Hypothalamus (tissue), 51 donors: Measurements from ENCODE around the gene GRAMD4.

ENCODE experiments used
- DNase-seq, 51 donors: peaks; one replicate each; lab custom pipeline; 2025; lab: John Stamatoyannopoulos, UW

The GRAMD4 gene

DNA sequence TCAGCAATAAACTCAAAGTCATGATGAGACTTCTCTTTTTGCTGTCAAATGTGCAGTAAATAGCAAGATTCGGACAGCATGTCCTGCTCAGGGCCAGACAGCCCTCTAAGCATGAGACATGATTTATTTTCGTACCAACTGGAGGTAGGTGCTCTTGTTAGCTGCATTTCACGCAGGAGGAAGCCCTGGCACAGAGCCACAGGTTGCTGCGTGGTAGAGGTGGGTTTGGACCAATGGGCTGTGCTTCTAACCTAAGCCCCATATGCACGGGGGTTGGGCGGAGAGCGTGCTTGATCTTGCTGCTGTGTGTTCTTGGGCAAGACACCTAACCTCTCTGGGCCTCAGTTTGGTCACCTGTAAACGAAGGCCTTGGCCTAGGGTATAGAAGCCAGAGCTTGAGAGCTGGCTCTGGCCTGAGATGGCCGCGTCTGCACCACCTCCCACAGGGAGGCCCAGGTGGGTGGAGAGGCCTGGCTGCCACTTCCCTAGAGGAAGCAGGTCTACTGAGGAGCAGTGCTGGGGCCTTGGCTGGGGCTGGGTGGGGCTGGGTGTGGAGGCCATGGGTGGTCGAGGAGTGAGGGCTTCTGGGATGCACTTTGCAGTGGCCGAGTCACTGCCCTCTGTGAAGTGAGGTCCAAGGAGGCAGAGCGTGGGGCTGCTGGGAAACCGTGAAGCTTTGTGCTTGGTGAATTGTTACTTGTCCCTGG, 38.5 kb upstream of the GRAMD4 start:
- DNase-seq, result no peak

DNA sequence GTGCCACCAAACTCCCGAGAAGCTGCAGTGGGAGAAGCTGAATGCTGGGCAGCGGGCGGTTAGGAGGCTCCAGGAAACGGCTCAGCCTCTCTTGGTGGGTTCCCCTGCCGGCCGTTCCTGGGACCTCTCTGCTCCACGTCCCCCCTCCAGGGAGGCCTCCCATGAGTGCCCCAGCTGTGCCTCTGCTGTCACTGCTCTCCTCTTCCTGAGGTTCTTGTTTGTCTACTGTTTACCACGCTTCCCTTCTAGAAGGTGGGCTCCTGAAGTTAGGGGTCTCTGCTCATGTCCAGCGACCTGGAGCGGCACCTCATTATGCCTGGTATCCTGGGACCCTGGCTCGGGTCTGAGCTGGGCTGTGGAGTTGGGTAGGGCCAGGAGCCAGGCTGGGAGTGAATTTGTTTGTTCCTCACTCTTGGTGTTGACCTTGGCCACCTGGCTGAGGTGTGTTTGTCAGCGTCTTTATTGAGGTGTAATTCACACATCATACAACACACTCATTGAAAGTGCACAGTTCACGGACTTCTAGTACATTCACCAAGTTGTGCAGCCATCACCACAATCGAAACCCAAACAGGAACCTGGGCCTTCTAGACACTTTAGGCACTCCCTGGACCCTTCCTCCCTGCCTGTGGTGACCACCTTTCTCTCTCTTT, 37.8 kb upstream of the GRAMD4 start:
- no peak for DNase-seq

- DNase-seq, result no peak
These were observed 36.6 kb upstream of the GRAMD4 start for GRCh38 chr22:46583571-46583970.

DNA sequence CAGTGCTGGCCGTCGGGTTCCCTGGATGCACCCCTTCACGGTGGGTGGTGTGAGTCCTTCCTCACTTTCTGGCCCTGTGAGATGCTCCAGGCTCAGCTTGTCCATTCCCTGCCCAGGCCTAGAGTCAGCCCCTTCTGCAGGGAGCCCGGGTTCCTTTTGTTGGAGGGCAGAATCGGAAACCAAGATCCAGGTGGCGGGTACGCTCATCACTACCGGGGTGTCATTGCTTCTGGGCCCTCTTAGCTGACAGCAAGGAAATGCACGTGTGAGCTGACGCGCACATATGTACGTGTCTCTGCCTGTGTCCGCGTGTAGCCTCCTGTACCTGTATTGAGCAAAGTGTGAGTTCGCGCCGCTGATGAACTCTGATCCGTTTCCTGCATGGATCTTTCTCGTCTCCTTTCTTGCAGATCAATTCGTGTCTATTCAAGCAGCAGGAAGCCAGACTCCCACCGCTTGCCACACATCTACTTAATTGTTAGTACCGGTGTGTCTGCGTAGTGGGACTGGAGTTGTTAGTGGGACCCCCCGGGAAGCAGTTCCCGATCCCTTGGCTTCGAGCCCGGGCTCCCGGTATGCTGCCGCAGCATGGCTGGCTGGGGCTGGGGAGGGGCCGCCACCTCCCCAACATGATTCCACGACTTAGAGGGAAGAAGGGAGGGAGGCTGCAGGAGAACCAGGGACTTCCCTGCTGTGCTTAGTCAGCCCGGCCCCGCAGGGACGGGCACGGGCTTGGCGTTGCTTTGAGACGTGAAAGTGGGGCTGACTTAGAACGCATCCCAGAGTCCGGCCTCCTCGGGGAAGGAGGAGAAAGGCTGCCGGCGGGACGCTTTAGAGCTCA, 35.9 kb upstream of the GRAMD4 start:
- peak in 2 of 51 donors; percentile 22 to 35 for DNase-seq

DNA sequence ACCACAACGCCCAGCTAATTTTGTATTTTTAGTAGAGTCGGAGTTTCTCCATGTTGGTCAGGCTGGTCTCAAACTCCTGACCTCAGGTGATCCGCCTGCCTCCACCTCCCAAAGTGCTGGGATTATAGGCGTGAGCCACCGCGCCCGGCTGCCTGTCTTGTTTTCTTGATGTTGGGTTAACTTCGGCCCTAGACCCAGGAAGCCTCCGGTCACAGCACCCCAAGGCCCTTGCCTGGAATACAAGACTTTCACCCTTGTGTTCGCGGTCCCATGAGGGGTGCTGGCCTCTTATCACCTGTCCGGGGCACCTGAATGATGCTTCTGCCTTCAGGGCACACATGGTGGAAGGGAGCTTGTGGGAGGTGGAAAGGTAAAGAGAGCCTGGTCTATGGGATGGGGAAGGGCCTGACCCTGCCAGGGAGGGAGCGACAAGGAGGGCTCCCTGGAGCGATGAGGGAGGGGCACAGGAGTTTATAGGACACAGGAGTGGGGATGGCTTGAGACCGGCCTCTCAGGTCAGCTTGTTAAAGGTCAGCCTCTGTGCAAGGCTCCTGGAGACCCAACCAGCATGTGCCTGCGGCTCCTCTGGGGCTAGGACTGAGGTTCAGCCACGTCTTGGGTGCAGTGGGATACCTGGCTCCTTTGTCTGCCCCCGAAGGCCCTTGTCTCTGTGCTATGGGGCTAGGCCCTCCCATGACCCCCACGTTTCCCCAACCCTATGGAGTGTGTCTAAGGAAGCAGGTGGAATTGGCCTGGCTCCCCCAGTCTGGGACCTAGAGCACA, 34.7 kb upstream of the GRAMD4 start:
- no peak for DNase-seq

- no peak for DNase-seq
These were observed 34.1 kb upstream of the GRAMD4 start for GRCh38 chr22:46586123-46586519.

DNA sequence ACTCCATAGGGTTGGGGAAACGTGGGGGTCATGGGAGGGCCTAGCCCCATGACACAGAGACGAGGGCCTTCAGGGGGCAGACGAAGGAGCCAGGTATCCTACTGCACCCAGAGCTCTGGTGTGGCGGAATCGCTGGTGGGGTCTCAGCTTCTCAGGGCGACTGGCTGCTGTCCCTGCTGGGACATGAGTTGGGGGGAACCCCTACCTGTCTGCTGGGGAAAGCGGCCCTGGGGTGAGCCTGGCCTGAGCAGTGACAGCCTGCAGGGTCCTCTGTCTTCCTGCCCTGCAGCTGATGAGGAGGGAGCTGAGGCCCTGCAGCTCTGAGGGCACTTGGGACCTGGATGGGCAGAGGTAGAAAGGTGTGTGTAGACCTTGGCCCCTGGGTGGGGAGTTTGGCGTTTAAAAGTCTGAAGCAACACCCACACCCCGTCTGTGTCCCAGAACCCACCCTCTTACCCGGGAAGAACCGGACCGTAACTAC, 33.6 kb upstream of the GRAMD4 start:
- DNase-seq, result no peak

DNA sequence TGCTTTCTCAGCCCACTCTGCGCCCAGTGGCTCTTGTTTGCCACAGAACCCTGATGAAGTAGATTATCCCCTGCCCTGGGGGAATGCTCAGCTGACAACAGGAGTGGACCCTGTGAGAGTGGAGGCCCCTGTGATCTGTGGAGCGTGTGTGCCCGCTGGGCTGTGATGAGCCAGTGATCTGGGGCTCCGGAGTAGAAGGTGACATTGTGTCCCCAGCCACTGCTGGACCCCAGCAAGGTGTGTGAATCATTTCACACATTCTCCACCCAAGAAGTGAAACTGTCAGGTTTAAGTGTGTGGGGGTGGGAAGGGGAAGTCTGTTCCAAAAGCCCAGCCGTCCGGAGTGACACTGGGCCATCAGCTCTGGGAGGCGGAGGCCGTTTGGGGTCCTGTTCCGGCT, 33.1 kb upstream of the GRAMD4 start:
- no peak for DNase-seq

GRCh38 chr22:46587492-46588278, 32.5 kb upstream of the GRAMD4 start:
- no peak for DNase-seq

DNA sequence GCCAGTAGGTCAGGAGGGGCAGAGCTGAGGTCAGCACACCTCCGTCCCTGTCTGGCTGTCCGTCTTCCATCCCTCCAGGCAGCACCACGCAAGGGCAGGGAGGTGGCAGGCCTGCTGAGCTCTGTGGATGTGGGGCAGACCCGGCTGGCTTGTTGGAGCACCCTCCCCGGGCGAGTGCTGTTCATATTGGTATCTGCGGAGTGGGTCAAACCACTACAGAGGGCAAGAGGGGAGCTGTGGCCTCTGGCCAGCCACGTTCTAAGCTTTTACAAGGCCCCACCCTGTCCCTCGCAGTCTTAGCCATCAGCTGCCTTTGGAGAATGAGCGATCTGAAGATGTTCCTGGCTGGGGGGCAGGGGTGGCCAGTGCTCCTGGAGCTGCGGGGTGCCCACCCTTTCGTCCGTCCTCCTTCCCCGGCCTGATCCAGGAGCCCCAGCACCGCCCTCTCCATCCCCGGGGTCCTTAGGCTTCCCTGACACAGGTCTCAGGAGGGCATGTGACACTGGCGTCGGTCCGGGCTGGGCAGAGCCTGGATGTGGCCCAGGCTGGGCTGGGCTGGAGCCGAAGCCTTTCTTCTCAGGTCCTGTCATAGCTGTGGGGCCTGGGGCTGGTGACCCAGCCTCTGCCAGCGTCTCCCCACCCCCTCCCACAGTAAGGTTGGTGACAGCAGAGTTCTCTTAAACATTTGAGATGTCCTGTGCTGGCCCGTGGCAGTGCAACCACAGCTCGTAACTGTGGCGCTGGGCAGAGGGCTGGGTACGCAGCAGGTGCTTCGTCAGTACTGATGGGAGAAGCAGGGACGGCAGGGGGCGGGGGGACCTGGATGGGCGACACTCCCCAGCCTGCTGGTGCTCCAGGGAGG, 31.7 kb upstream of the GRAMD4 start:
- peak in 21 of 51 donors; percentile 29 to 73 (median 49) for DNase-seq

- no peak for DNase-seq
These were observed 30.9 kb upstream of the GRAMD4 start for GRCh38 chr22:46589141-46589748.

DNA sequence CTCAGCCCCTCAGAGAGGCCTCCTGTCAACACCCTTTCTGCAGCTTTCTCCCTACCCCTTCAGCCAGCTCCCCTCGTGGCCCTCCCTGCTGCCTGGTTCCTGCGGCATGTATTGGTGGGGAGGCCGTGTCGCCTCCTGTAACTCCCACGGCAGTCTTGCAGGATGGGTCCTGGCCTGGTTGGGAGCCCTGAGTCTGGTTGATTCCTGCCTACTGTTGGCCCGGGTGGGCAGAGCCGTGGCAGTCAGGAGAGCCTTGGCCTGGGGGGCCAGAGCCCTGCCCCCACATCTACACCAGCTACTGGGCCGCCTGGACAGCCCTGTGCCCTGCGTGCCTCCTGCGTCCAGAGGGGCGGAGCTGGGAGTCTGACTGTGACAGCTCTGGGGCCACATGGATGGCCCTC, 30.3 kb upstream of the GRAMD4 start:
- DNase-seq, result no peak

DNA sequence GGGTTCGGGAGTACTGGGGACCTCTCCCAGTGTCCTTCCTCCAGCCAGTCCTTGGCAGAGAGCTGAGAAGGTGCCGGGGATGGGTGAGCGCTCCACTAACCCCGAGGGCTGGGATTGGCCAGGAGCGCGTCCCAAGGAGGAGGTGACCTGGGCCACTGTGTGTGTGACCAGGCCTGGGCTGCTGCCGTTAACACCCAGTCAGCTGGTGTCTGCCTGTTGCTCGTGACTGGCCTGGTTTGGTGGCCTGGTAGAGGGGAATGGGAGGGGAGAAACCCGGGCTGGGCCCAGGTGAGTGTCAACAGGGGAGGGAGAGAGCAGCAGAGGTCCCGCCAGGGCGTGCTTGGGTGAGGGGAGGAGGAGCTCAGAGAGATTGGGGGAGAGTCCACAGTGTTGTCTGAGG, 29.9 kb upstream of the GRAMD4 start:
- DNase-seq, result no peak

GRCh38 chr22:46591930-46592329, 28.3 kb upstream of the GRAMD4 start:
- no peak for DNase-seq

- peak in 18 of 51 donors; percentile 9 to 71 (median 36) for DNase-seq
These were observed 27.8 kb upstream of the GRAMD4 start for GRCh38 chr22:46592390-46592872.

GRCh38 chr22:46593211-46593681, 26.9 kb upstream of the GRAMD4 start:
- peak in 4 of 51 donors; percentile 32 to 53 (median 43) for DNase-seq

DNA sequence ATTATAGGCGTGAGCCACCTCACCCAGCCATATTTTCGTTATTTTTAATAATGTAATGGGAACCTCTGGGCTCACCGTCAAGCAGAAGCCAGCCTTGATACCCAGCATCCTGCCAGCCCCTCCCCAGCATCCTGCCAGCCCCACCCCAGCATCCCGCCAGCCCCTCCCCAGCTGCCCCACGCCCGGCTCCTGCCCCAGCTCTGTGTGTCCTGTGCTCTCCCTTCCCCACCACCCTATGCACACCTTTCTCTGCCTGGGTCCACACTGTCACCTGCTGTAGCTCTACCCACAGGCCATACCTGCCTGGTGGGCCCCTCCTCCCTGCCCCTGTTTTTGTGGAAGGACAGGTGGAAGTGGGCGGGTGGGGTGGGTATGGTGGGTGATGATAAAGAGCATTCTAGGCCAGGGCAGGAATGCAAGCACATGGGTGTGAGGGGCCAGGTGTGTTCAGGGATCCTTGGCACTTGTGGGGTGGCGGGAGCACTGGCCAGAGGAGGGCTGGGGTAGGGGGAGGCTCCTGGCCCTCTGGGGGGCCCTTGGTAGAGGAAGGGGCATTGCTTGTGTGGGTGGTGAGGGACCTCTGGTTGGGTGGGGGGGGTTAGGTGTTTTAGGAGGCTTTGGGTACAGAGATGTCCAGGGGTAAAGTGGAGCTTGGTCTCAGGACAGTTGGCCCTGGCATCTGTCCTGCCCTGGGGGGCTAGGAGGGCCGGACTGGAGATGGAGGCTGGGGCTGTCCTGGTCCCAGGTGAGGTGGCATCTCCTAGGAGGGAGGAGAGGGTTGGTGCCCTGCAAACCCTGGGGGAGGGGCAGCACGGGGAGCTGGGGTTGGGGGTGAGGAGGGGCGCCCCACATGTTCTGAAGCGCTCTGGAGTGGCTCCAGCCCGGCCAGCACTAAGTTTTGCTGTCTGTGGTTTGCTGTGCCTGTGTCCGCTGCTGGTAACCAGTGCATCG, 25.9 kb upstream of the GRAMD4 start:
- no peak for DNase-seq
